GM12878 (cell line): ENCODE data around the gene DBX2.

Experiments
- CEBPB ChIP-seq, 2 experiments: fragments of 150-350 bp in 1 of 2; IDR thresholded peaks; 2 replicates each; pipeline ENCODE4 v1.6.1; 2012 to 2014; ENCODE audit warnings: low read depth in 2 of 2, low read length in 2 of 2, borderline replicate concordance in 1 of 2, inconsistent platforms in 1 of 2
- CHD2 ChIP-seq: IDR thresholded peaks from 2 replicates; pipeline ENCODE4 v1.6.1; 2011; ENCODE audit warnings: low read depth, low read length, improper control_type of control experiment, borderline replicate concordance
- CTCF ChIP-seq, 3 experiments: IDR thresholded peaks in 2 of 3; conservative IDR thresholded peaks in 1 of 3; 2 replicates each; pipeline ENCODE4 v1.5.1; 2011; ENCODE audit warnings: low read depth in 3 of 3, low read length in 3 of 3, mild to moderate bottlenecking in 3 of 3, control low read depth in 2 of 3, moderate library complexity in 2 of 3, inconsistent platforms in 1 of 3, mixed read lengths in 1 of 3; ENCODE audit not compliant: control insufficient read depth in 2 of 3, insufficient read depth in 1 of 3; ENCODE audit errors: extremely low read depth in 1 of 3
- EP300 ChIP-seq, 2 experiments: fragments of 150-350 bp in 1 of 2; IDR thresholded peaks; 2 replicates each; pipeline ENCODE4 v1.6.1; 2011 to 2012; ENCODE audit warnings: low read depth in 2 of 2, low read length in 2 of 2, borderline replicate concordance in 1 of 2, improper control_type of control experiment in 1 of 2, inconsistent platforms in 1 of 2; ENCODE audit not compliant: control insufficient read depth in 1 of 2
- EZH2 ChIP-seq: IDR thresholded peaks from 2 replicates; pipeline ENCODE4 v1.6.1; 2012; ENCODE audit warnings: low read depth, mild to moderate bottlenecking, control low read depth, inconsistent platforms, low read length, borderline replicate concordance; ENCODE audit not compliant: control insufficient read depth
- FOXM1 ChIP-seq: IDR thresholded peaks from 2 replicates; pipeline ENCODE4 v1.6.1; 2012; ENCODE audit warnings: low read depth, mild to moderate bottlenecking, inconsistent platforms, low read length, moderate library complexity
- MXI1 ChIP-seq: fragments of 150-350 bp; IDR thresholded peaks from 2 replicates; pipeline ENCODE4 v1.6.1; 2011; ENCODE audit warnings: low read depth, mild to moderate bottlenecking, inconsistent platforms, low read length, improper control_type of control experiment
- POLR2A ChIP-seq: IDR thresholded peaks from 2 replicates; pipeline ENCODE4 v1.6.1; 2011; ENCODE audit warnings: low read depth, mild to moderate bottlenecking, low read length
- POLR2AphosphoS5 ChIP-seq: IDR thresholded peaks from 2 replicates; pipeline ENCODE4 v1.6.1; 2011; ENCODE audit warnings: mild to moderate bottlenecking, low read length, inconsistent platforms
- USF2 ChIP-seq: IDR thresholded peaks from 2 replicates; pipeline ENCODE4 v1.6.1; 2011; ENCODE audit warnings: low read depth, low read length, improper control_type of control experiment, borderline replicate concordance
- ZNF274 ChIP-seq: IDR thresholded peaks from one replicate; pipeline ENCODE4 v1.8.0; 2011; ENCODE audit not compliant: insufficient read length, insufficient read depth
- TF ChIP-seq, protein P1 (sequence below): IDR thresholded peaks from 2 replicates; pipeline ENCODE4 v1.6.1; 2012; ENCODE audit warnings: low read depth, low read length, improper control_type of control experiment
- TF ChIP-seq, protein P2 (sequence below): fragments of 150-350 bp; IDR thresholded peaks from 2 replicates; pipeline ENCODE4 v1.6.1; 2016; ENCODE audit warnings: low read depth, low read length

GRCh38 chr12:44993161-44993560, 57.7 kb downstream of the DBX2 start:
- TF ChIP-seq, protein P1, sequence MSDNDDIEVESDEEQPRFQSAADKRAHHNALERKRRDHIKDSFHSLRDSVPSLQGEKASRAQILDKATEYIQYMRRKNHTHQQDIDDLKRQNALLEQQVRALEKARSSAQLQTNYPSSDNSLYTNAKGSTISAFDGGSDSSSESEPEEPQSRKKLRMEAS: no peak
- no peak for TF ChIP-seq EZH2
- TF ChIP-seq CTCF (IDR thresholded peaks at IDR 0.05 in 2 of 3, conservative IDR thresholded peaks at IDR 0.05 in 1 of 3; ENCODE audit: control insufficient read depth in 2 of 3, extremely low read depth in 1 of 3, insufficient read depth in 1 of 3, low read depth in 3 of 3, low read length in 3 of 3): no peak
- TF ChIP-seq CHD2: no peak
- TF ChIP-seq, protein P2, sequence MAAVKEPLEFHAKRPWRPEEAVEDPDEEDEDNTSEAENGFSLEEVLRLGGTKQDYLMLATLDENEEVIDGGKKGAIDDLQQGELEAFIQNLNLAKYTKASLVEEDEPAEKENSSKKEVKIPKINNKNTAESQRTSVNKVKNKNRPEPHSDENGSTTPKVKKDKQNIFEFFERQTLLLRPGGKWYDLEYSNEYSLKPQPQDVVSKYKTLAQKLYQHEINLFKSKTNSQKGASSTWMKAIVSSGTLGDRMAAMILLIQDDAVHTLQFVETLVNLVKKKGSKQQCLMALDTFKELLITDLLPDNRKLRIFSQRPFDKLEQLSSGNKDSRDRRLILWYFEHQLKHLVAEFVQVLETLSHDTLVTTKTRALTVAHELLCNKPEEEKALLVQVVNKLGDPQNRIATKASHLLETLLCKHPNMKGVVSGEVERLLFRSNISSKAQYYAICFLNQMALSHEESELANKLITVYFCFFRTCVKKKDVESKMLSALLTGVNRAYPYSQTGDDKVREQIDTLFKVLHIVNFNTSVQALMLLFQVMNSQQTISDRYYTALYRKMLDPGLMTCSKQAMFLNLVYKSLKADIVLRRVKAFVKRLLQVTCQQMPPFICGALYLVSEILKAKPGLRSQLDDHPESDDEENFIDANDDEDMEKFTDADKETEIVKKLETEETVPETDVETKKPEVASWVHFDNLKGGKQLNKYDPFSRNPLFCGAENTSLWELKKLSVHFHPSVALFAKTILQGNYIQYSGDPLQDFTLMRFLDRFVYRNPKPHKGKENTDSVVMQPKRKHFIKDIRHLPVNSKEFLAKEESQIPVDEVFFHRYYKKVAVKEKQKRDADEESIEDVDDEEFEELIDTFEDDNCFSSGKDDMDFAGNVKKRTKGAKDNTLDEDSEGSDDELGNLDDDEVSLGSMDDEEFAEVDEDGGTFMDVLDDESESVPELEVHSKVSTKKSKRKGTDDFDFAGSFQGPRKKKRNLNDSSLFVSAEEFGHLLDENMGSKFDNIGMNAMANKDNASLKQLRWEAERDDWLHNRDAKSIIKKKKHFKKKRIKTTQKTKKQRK: no peak
- no peak for TF ChIP-seq POLR2AphosphoS5
- TF ChIP-seq USF2: no peak
- no peak for TF ChIP-seq POLR2A
- no peak for TF ChIP-seq MXI1
- no peak for TF ChIP-seq EP300 (IDR thresholded peaks at IDR 0.05; ENCODE audit: borderline replicate concordance in 1 of 2, control insufficient read depth in 1 of 2, low read depth in 2 of 2, low read length in 2 of 2)
- no peak for TF ChIP-seq ZNF274
- no peak for TF ChIP-seq CEBPB (IDR thresholded peaks at IDR 0.05; ENCODE audit: borderline replicate concordance in 1 of 2, low read depth in 2 of 2, low read length in 2 of 2)
- TF ChIP-seq FOXM1: no peak
